Thyroid gland (tissue), 4 donors: ENCODE results near the gene SLC16A5. TPM values are rescaled to one million over a fixed set of nuclear protein-coding genes. Genes with fewer than 3 reads are reported as not detected.
A peak's percentile ranks its signal among the peaks of the same experiment; 100 is the strongest.

Source experiments
- DNase-seq, 2 donors: peaks; one replicate each; pipeline ENCODE4 v3.0.0-alpha.2; 2019
- H3K27ac ChIP-seq, 3 donors: fragments of 200-600 bp; sonication (generic); 1 replicate in 2 of 3; 2 replicates in 1 of 3; pipeline ENCODE4 v1.5.1; 2016 to 2019; ENCODE audit warnings: mild to moderate bottlenecking in 1 of 3, moderate library complexity in 1 of 3
- H3K27me3 ChIP-seq: fragments of 200-600 bp; sonication (generic); one replicate; pipeline ENCODE4 v1.5.1; 2019
- H3K36me3 ChIP-seq, 2 donors: fragments of 200-600 bp; sonication (generic); one replicate each; pipeline ENCODE4 v1.5.1; 2016 to 2019
- H3K4me1 ChIP-seq, 2 donors: fragments of 200-600 bp; sonication (generic); one replicate each; pipeline ENCODE4 v1.5.1; 2017 to 2019
- H3K4me3 ChIP-seq, 3 donors: fragments of 200-600 bp; sonication (generic); replicated peaks in 1 of 3; 1 replicate in 2 of 3; 2 replicates in 1 of 3; pipeline ENCODE4 v1.5.1; 2016; ENCODE audit warnings: mild to moderate bottlenecking in 1 of 3
- H3K9me3 ChIP-seq: fragments of 200-600 bp; sonication (generic); one replicate; pipeline ENCODE4 v1.5.1; 2017
- CTCF ChIP-seq, 6 experiments: fragments of 200-600 bp in 3 of 6; fragments of 450-650 bp in 3 of 6; sonication (generic) in 3 of 6; IDR thresholded peaks; one replicate each; pipeline ENCODE4 v1.5.1; 2016 to 2019; ENCODE audit warnings: antibody characterized with exemption in 6 of 6, mild to moderate bottlenecking in 2 of 6, inconsistent platforms in 1 of 6, moderate library complexity in 1 of 6
- POLR2A ChIP-seq, 2 donors: fragments of 450-650 bp; IDR thresholded peaks; one replicate each; pipeline ENCODE4 v1.6.1; 2017; ENCODE audit warnings: antibody characterized with exemption in 2 of 2, mild to moderate bottlenecking in 2 of 2, moderate library complexity in 1 of 2
- WGBS, 2 donors: methylation state at CpG; one replicate each; pipeline ENCODE4 v1.1.5; 2017; 5-methylcytosine and 5-hydroxymethylcytosine counted together
- intact Hi-C: fragments of 100-400 bp; cut with DNase I; formaldehyde crosslinking; loops from one replicate; pipeline ENCODE4 v1.15.1; 2023
- total RNA-seq, 4 donors: library from RNA; depleted of rRNA; stranded (reverse); fragments of >200 nt; gene quantifications; one replicate each; pipeline ENCODE4 v1.2.3, GENCODE V29; 2016

The SLC16A5 gene
- total RNA-seq, 4 donors from 2014 or later: 24.1 to 40.3 (median 27.6) TPM

- TF ChIP-seq CTCF (IDR thresholded peaks at IDR 0.05) (no peak), POLR2A (IDR thresholded peaks at IDR 0.05) (no peak)
- Histone ChIP-seq H3K4me3 (no peak overlapping the region), H3K9me3 (no peaks in the 10 kb centered on the region), H3K36me3 (no peaks in the 10 kb centered on the region), H3K27ac (no peak overlapping the region), H3K4me1 (peaks cover 22 to 52% of the 10 kb centered on the region in 2 donors), H3K27me3 (no peaks in the 10 kb centered on the region)
- intact Hi-C loops: loop anchor here (5.0 kb wide), 3 partner anchors 50 to 150 kb away; partner anchors contain the start of gene SUMO2
- no peak for DNase-seq
- WGBS, 2 donors: 83 to 87% methylated on average over 7 of the region's 7 CpGs
Measured at GRCh38 chr17:75111777-75112335, 24.1 kb downstream of the SLC16A5 start.

DNA sequence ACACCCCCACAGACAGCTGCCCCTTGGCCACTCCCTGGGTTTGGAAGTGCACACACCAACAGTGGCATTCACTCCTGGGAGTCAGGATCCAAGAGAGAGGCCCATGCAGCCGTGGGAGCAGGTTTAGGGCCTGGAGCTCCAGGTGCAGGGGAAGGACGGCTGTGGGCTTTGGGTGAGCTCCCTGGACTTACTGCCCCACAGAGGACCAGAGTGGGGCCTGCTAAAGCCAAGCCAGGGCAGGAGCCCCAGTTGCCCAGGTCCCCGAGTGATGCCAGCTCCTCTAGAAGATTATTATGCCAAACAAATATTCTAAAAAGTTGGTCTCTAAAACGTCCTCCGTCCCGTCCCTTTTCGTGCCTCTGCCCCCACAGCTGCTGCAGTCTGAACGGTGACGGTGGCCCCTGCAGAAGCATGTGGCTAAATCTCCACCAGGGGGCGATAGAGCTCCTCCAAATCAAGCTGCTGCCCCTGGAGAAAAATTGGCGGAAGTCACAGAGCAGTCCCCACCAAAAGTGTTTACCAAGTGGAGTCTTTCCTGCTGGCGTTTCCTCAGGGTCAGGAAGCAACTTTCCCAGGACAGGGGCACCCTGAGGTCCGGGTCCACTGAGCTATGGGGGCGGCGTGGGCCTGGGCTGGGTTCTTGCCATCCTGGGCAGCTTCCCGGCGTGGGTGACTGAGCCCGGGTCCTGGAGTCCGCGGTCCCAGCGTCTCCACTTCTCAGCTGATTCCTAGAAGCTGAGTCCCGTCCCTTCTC is 26.2 kb downstream of the SLC16A5 start:
- intact Hi-C loops: loop anchor here (5.0 kb wide), 3 partner anchors 52 to 152 kb away; partner anchors contain the start of gene SUMO2
- peak; percentile 90 to 92 for DNase-seq
- TF ChIP-seq POLR2A (IDR thresholded peaks at IDR 0.05): no peak
- TF ChIP-seq CTCF (IDR thresholded peaks at IDR 0.05): peak; percentile 62 to 97 (median 92)
- Histone ChIP-seq H3K4me1 (peaks cover 20 to 49% of the 10 kb centered on the region in 2 donors), H3K36me3 (no peaks in the 10 kb centered on the region), H3K27me3 (no peaks in the 10 kb centered on the region), H3K4me3 (peak overlapping the region in 2 of 3 donors; percentile 6 to 16), H3K27ac (peak overlapping the region; percentile 63 to 82 (median 67)), H3K9me3 (no peaks in the 10 kb centered on the region)
- WGBS, 2 donors: 2 to 5% methylated on average over 12 to 20 of the region's 22 CpGs

GRCh38 chr17:75114552-75115314 is 27.0 kb downstream of the SLC16A5 start:
- Histone ChIP-seq H3K4me3 (peak overlapping the region in 2 of 3 donors; percentile 6 to 16), H3K27ac (peak overlapping the region; percentile 63 to 82 (median 67)), H3K4me1 (peaks cover 15 to 43% of the 10 kb centered on the region in 2 donors), H3K36me3 (no peaks in the 10 kb centered on the region), H3K27me3 (no peaks in the 10 kb centered on the region), H3K9me3 (no peaks in the 10 kb centered on the region)
- WGBS, 2 donors: 43 to 48% methylated on average over 19 of the region's 19 CpGs
- no peak for TF ChIP-seq POLR2A (IDR thresholded peaks at IDR 0.05)
- TF ChIP-seq CTCF (IDR thresholded peaks at IDR 0.05): no peak
- intact Hi-C loops: loop anchor here (5.0 kb wide), 3 partner anchors 52 to 152 kb away; partner anchors contain the start of gene SUMO2
- no peak for DNase-seq

DNA sequence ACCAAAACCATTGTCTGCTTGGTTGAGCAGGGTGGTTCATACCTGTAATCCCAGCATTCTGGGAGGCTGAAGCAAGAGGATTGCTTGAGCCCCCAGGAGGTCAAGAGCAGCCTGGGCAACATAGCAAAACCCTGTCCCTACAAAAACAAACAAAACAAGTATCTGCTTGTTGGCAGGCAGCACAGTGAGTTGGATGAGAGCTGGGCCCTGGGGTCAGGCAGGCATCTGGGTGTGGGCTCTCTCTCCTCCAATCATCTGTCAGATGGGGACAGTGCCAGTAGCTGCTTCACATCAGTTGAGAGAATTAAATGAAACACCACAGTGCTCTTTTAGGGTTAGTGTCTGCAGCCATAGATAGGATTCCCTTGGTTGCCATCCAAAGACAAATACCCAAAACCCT is 27.8 kb downstream of the SLC16A5 start:
- Histone ChIP-seq H3K4me1 (peaks cover 10 to 40% of the 10 kb centered on the region in 2 donors), H3K9me3 (no peaks in the 10 kb centered on the region), H3K27ac (no peak overlapping the region), H3K4me3 (no peak overlapping the region), H3K27me3 (no peaks in the 10 kb centered on the region), H3K36me3 (no peaks in the 10 kb centered on the region)
- no peak for TF ChIP-seq POLR2A (IDR thresholded peaks at IDR 0.05)
- no peak for TF ChIP-seq CTCF (IDR thresholded peaks at IDR 0.05)
- DNase-seq: no peak
- intact Hi-C loops: no loop called here
